Measurements from ENCODE around the gene RBP3. TPM values are rescaled to one million over a fixed set of nuclear protein-coding genes. Genes with fewer than 3 reads are reported as not detected.

RBP3 gene
- total and polyA plus RNA-seq, 2 donors (not counting 3 experiments of a cell fraction or from before 2014, with no cell fraction given): not detected

- POLR2A ChIA-PET: no interaction called here
Observed at GRCh38 chr10:47404937-47405336, 56.8 kb downstream of the RBP3 start.

More at GRCh38 chr10:47404937-47405336, 56.8 kb downstream of the RBP3 start:
- TF ChIP-seq POLR2A (IDR thresholded peaks at IDR 0.05; ENCODE audit: low read depth, low read length) (no peak), GATA2 (IDR thresholded peaks at IDR 0.05; ENCODE audit: insufficient read depth, insufficient read length, low read depth, low read length) (no peak), FOS (IDR thresholded peaks at IDR 0.05; ENCODE audit: borderline replicate concordance, insufficient read depth, low read length) (no peak), JUN (IDR thresholded peaks at IDR 0.05; ENCODE audit: borderline replicate concordance, insufficient read depth, insufficient read length, low read depth) (no peak), MYC (IDR thresholded peaks at IDR 0.05; ENCODE audit: low read depth, low read length) (no peak), EZH2 (IDR thresholded peaks at IDR 0.05; ENCODE audit: borderline replicate concordance, low read depth, low read length, severe bottlenecking) (no peak), POLR2AphosphoS5 (IDR thresholded peaks at IDR 0.05; ENCODE audit: insufficient read depth, low read depth, low read length) (no peak), CTCF (IDR thresholded peaks at IDR 0.05; ENCODE audit: extremely low read depth in 1 of 2, insufficient read depth in 1 of 2, low read depth in 1 of 2, low read length in 2 of 2) (no peak)
- TF ChIP-seq, protein P1, sequence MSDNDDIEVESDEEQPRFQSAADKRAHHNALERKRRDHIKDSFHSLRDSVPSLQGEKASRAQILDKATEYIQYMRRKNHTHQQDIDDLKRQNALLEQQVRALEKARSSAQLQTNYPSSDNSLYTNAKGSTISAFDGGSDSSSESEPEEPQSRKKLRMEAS (IDR thresholded peaks at IDR 0.05; ENCODE audit: insufficient read depth, insufficient read length): no peak
- no peak for DNase-seq (ENCODE audit: low read depth, low spot score)
- CTCF ChIA-PET: no interaction called here
- H3K9me1 ChIP-seq (replicated peaks; ENCODE audit: control insufficient read depth, extremely low read depth, insufficient read depth, low read length): no peaks in the 10 kb centered on the region
- H3K9ac ChIP-seq (replicated peaks; ENCODE audit: extremely low read depth, insufficient read depth, low read length): no peak overlapping the region
- H2AFZ ChIP-seq (ENCODE audit: low read depth, low read length): no peak overlapping the region
- H3K4me2 ChIP-seq (ENCODE audit: insufficient read depth, low read length): no peak overlapping the region
- no peak for FAIRE-seq
- BruUV-seq (replicated peaks): no TSS peak
- H3K27ac ChIP-seq (ENCODE audit: insufficient read depth, low read depth, low read length): no peak overlapping the region
- no peak overlapping the region for H3K4me3 ChIP-seq (replicated peaks in 1 of 3; ENCODE audit: insufficient read depth in 1 of 3, low read depth in 1 of 3, low read length in 3 of 3)
- H4K20me1 ChIP-seq (replicated peaks; ENCODE audit: control insufficient read depth, extremely low read depth, insufficient read depth, low read length): no peaks in the 10 kb centered on the region
- no peaks in the 10 kb centered on the region for H3K27me3 ChIP-seq (ENCODE audit: control insufficient read depth in 2 of 2, insufficient read depth in 2 of 2, low read length in 2 of 2)
- intact Hi-C loops (cut with micrococcal nuclease): no loop called here
- no peaks in the 10 kb centered on the region for H3K36me3 ChIP-seq (ENCODE audit: control insufficient read depth in 2 of 2, extremely low read depth in 1 of 2, insufficient read depth in 2 of 2, low read length in 2 of 2)
- dilution Hi-C loops (cut with MboI; ENCODE audit: extremely low pct_ligation_motif_present, low sequenced_read_pairs): no loop called here
- H3K4me1 ChIP-seq (ENCODE audit: control insufficient read depth, extremely low read depth, insufficient read depth, low read length): peaks cover 18% of the 10 kb centered on the region
- H3K79me2 ChIP-seq (ENCODE audit: control insufficient read depth, insufficient read depth, low read length): no peaks in the 10 kb centered on the region
- H3K9me3 ChIP-seq (replicated peaks; ENCODE audit: control insufficient read depth, insufficient read depth, low read length): no peaks in the 10 kb centered on the region

Data from endothelial cell of umbilical vein (primary cell).